Upper lobe of right lung (tissue), 1 donor: ENCODE results near the gene SH3GL1. TPM values are rescaled to one million over a fixed set of nuclear protein-coding genes. Genes with fewer than 3 reads are reported as not detected.

Experiments
- ATAC-seq: fragments of 200-7000 bp; cut with Tn5 transposase; one replicate; pipeline ENCODE4 v1.9.1; 2020; ENCODE audit warnings: mild to moderate bottlenecking, moderate library complexity
- DNase-seq: peaks from one replicate; pipeline ENCODE4 v3.0.0-alpha.2; 2020
- H3K27ac ChIP-seq: fragments of 200-600 bp; one replicate; pipeline ENCODE4 v1.8.0; 2022
- H3K27me3 ChIP-seq: fragments of 200-600 bp; one replicate; pipeline ENCODE4 v1.8.0; 2022; ENCODE audit warnings: mild to moderate bottlenecking
- H3K36me3 ChIP-seq: fragments of 200-600 bp; one replicate; pipeline ENCODE4 v1.8.0; 2022
- H3K4me1 ChIP-seq: fragments of 200-600 bp; one replicate; pipeline ENCODE4 v1.8.0; 2022
- H3K4me3 ChIP-seq: fragments of 200-600 bp; one replicate; pipeline ENCODE4 v1.8.0; 2022; ENCODE audit warnings: mild to moderate bottlenecking
- H3K9me3 ChIP-seq: fragments of 200-600 bp; one replicate; pipeline ENCODE4 v1.8.0; 2022
- CTCF ChIP-seq: fragments of 200-600 bp; IDR thresholded peaks from one replicate; pipeline ENCODE4 v1.8.0; 2022; ENCODE audit warnings: antibody characterized with exemption
- intact Hi-C: fragments of 100-400 bp; cut with DNase I; formaldehyde crosslinking; loops from one replicate; pipeline ENCODE4 v1.11.0; 2022
- total RNA-seq: library from RNA; stranded (reverse); fragmentation: NEBNext Ultra II Directional; extraction: Animal tissue kit (Norgen Biotek cat#: 25700); gene quantifications from one replicate; pipeline ENCODE4 v1.2.1, GENCODE V29; 2021
- donor health status: DM: no; HTN: yes; CAD: no; lungs with severe emphysema.

The SH3GL1 gene
- total RNA-seq, 1 donor from 2014 or later, result 47.6 TPM

DNA sequence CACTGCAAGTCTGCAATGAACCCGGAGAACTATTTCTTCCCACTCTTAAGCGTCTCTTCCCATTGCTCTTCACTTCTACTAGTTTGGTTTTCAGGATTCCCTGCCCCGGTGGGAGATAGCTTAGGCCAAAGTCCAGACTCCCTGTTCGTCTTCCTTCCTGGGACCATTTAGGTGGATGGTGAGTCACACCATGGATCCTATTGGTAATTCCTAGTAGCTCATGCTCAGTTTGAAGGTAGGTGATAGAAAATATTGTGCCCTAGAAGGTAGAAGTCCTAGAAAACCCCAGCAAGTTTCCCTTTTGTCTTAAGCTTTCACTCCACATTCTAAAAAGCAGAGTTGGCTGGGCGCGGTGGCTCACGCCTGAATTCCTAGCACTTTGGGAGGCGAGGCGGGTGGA is 15.9 kb upstream of the SH3GL1 start:
- no peak overlapping the region for H3K4me3 ChIP-seq
- no peak for ATAC-seq
- H3K36me3 ChIP-seq, result no peaks in the 10 kb centered on the region
- no peak for DNase-seq
- TF ChIP-seq CTCF, result no peak
- intact Hi-C loops, result no loop called here
- H3K27me3 ChIP-seq, result no peaks in the 10 kb centered on the region
- no peaks in the 10 kb centered on the region for H3K9me3 ChIP-seq
- H3K27ac ChIP-seq, result no peak overlapping the region
- H3K4me1 ChIP-seq, result no peaks in the 10 kb centered on the region

DNA sequence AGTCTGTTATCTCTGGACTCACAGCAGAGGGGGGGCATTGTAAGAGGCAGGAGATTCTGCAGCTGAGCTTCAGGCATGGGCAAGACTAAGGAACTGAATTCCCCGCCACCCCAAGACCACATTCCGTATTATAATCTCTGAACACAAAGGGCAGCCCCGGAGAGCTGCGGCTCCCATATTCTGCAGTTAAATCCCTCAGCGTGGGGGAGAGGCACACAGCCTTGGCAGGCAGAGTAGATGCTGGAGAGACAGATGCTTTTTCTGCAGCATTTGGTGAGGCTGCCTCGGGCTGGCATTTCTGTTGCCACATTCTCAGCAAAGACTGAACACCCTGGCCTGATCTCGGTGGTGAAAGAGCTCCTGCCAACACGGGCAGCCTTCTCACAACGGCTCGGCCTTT is 15.0 kb upstream of the SH3GL1 start:
- Histone ChIP-seq H3K4me3 (no peak overlapping the region), H3K27me3 (no peaks in the 10 kb centered on the region), H3K9me3 (no peaks in the 10 kb centered on the region), H3K27ac (peak overlapping the region; percentile 11), H3K4me1 (no peaks in the 10 kb centered on the region), H3K36me3 (no peaks in the 10 kb centered on the region)
- ATAC-seq (no peak), DNase-seq (no peak)
- intact Hi-C loops, result no loop called here
- no peak for TF ChIP-seq CTCF

DNA sequence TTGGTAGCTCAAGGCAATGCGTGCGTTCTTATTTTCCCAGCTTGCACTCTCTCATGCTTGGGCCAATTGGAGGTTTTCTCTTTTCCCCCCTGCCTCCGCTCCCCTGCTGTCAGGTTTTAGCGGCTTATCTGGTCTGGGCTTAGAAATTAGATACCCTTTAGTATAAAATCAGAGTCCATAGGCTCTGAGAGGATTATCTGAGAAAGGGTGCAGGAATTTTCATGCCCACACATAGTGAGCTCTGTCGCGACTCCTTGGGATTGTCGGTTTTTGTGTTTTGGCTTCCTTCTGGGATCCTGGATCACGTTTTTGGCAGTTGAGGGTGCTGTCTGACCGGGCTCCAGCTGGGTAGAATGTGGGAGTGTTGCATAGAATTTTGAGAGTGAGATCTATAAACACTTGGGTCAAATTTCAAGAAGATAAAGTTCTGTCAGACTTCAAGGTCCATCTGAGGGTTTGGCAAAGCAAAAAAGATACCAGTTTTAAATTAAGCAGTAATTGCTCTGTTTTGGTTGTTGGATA is 14.5 kb upstream of the SH3GL1 start:
- no peak for DNase-seq
- ATAC-seq, result no peak
- intact Hi-C loops, result no loop called here
- Histone ChIP-seq H3K27ac (no peak overlapping the region), H3K4me3 (no peak overlapping the region), H3K27me3 (no peaks in the 10 kb centered on the region), H3K4me1 (no peaks in the 10 kb centered on the region), H3K36me3 (no peaks in the 10 kb centered on the region), H3K9me3 (no peaks in the 10 kb centered on the region)
- no peak for TF ChIP-seq CTCF

DNA sequence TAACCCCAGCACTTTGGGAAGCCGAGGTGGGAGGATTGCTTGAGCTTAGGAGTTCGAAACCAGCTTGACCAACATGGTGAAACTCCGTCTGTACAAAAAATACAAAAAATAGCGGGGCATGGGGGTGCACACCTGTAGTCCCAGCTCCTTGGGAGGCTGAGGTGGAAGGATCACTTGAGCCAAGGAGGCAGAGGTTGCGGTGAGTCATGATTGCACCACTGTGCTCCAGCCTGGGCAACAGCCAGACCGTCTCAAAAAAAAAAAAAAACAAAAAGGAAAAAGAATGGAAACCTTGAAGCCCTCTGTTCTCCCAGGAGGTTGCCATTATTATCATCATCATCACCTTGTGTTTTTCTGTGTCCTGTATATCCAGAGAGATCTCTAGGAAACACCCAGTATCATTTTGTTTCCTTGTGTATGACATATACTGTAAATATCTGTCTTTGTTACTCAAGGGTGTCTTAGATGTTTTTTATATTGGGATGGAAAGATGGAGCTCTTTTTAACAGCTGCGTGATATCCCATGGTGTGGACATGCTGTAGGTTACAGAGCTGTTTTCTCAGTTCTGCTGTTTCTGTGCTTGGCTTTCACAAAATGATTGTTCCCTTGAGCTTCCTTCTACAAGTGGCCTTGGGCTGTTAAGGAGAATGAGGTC is 13.9 kb upstream of the SH3GL1 start:
- H3K27ac ChIP-seq, result no peak overlapping the region
- no peak for TF ChIP-seq CTCF
- H3K36me3 ChIP-seq, result peaks cover 4% of the 10 kb centered on the region
- no peaks in the 10 kb centered on the region for H3K9me3 ChIP-seq
- ATAC-seq (no peak), DNase-seq (no peak)
- intact Hi-C loops, result no loop called here
- H3K27me3 ChIP-seq, result no peaks in the 10 kb centered on the region
- H3K4me1 ChIP-seq, result no peaks in the 10 kb centered on the region
- no peak overlapping the region for H3K4me3 ChIP-seq

DNA sequence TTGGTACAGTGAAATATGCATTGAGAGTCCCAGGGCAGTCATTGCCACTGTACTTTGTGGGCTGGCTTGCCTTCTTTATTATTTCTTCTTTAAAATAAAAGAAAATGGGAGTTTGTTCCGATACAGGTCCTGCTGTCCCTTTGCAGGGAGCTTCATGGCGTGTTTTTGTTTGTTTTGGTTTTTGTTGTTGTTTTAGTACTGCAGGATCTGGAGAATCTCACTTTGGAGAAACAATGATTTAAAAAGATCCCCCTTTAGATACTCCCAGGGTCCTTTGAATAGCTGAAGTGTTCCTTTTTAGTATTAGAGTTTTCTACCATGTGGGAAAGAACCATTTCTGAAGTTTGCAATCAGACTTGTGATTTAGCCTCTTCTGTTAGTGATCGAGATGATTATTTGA is 13.2 kb upstream of the SH3GL1 start:
- ATAC-seq (no peak), DNase-seq (no peak)
- peaks cover 4% of the 10 kb centered on the region for H3K36me3 ChIP-seq
- intact Hi-C loops, result no loop called here
- no peaks in the 10 kb centered on the region for H3K27me3 ChIP-seq
- TF ChIP-seq CTCF, result no peak
- H3K27ac ChIP-seq, result no peak overlapping the region
- no peaks in the 10 kb centered on the region for H3K4me1 ChIP-seq
- no peaks in the 10 kb centered on the region for H3K9me3 ChIP-seq
- no peak overlapping the region for H3K4me3 ChIP-seq
